Breast epithelium (tissue), 4 donors: ENCODE results near the gene SCGN. TPM values are rescaled to one million over a fixed set of nuclear protein-coding genes. Genes with fewer than 3 reads are reported as not detected.

ENCODE experiments used
- DNase-seq, 2 donors: peaks; one replicate each; pipeline ENCODE4 v3.0.0-alpha.2; 2019; ENCODE audit warnings: low spot score in 2 of 2
- H3K27ac ChIP-seq, 2 donors: fragments of 200-600 bp; sonication (generic) in 1 of 2; one replicate each; pipeline ENCODE4 v1.5.1; 2016 to 2019; ENCODE audit warnings: mild to moderate bottlenecking in 1 of 2
- H3K27me3 ChIP-seq, 2 donors: fragments of 200-600 bp; sonication (generic) in 1 of 2; one replicate each; pipeline versions ENCODE4 v1.5.1 to v1.6.0; 2017 to 2019; ENCODE audit warnings: control low read depth in 1 of 2, mild to moderate bottlenecking in 1 of 2
- H3K36me3 ChIP-seq: fragments of 200-600 bp; one replicate; pipeline ENCODE4 v1.5.1; 2019
- H3K4me1 ChIP-seq, 2 donors: fragments of 200-600 bp; sonication (generic); one replicate each; pipeline ENCODE4 v1.5.1; 2016 to 2019; ENCODE audit warnings: control low read depth in 1 of 2
- H3K4me3 ChIP-seq, 3 donors: fragments of 200-600 bp; sonication (generic); 1 replicate in 2 of 3; 2 replicates in 1 of 3; pipeline ENCODE4 v1.5.1; 2016 to 2019; ENCODE audit warnings: mild to moderate bottlenecking in 3 of 3, moderate library complexity in 2 of 3
- H3K9me3 ChIP-seq, 2 donors: fragments of 200-600 bp; sonication (generic) in 1 of 2; one replicate each; pipeline ENCODE4 v1.5.1; 2016 to 2019; ENCODE audit warnings: control low read depth in 1 of 2
- POLR2A ChIP-seq: fragments of 450-650 bp; IDR thresholded peaks from one replicate; pipeline ENCODE4 v1.6.1; 2016; ENCODE audit warnings: antibody characterized with exemption, mild to moderate bottlenecking, moderate library complexity
- POLR2AphosphoS5 ChIP-seq, 3 donors: sonication (generic); formaldehyde crosslinking; IDR thresholded peaks; one replicate each; pipeline ENCODE4 v1.6.1; 2017; ENCODE audit warnings: antibody characterized with exemption in 3 of 3
- intact Hi-C: fragments of 100-400 bp; cut with DNase I; formaldehyde crosslinking; loops from one replicate; pipeline ENCODE4 v1.15.1; 2023; ENCODE audit warnings: low total_unique reads
- total RNA-seq, 3 donors: library from RNA; depleted of rRNA; stranded (reverse); fragments of >200 nt; gene quantifications; one replicate each; pipeline ENCODE4 v1.1.0, GENCODE V29; 2016
- TF ChIP-seq, protein P1 (sequence below), 3 donors: fragments of 450-650 bp; IDR thresholded peaks; one replicate each; pipeline ENCODE4 v1.5.1; 2016 to 2017; ENCODE audit warnings: antibody characterized with exemption in 3 of 3, mild to moderate bottlenecking in 3 of 3, moderate library complexity in 3 of 3

Gene SCGN
- total RNA-seq, 3 donors from 2014 or later = 0.59 to 0.80 TPM; not detected in 1

DNA sequence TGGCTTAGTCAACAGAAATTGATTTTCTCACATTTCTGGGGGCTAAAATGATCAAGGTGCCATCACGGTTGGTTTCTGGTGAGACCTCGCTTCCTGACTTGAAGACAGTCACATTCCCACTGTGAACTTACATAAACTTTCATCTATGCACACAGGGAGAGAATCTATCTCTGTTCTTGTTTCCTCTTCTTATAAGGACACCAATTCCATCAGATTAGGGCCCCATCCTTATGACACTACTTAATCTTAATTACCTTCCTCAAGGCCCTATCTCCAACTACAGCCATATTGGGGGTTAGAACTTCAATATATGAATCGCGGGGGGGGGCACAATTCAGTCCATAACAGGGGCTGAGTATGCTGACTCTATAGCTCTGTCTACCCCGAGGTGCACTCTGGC lies 10.6 kb upstream of the SCGN start:
- intact Hi-C loops = no loop called here
- H3K4me3 ChIP-seq = no peak overlapping the region
- H3K27me3 ChIP-seq = peaks cover 0 to 14% of the 10 kb centered on the region in 2 donors
- H3K36me3 ChIP-seq = no peaks in the 10 kb centered on the region
- H3K27ac ChIP-seq = no peak overlapping the region
- TF ChIP-seq, protein P1, sequence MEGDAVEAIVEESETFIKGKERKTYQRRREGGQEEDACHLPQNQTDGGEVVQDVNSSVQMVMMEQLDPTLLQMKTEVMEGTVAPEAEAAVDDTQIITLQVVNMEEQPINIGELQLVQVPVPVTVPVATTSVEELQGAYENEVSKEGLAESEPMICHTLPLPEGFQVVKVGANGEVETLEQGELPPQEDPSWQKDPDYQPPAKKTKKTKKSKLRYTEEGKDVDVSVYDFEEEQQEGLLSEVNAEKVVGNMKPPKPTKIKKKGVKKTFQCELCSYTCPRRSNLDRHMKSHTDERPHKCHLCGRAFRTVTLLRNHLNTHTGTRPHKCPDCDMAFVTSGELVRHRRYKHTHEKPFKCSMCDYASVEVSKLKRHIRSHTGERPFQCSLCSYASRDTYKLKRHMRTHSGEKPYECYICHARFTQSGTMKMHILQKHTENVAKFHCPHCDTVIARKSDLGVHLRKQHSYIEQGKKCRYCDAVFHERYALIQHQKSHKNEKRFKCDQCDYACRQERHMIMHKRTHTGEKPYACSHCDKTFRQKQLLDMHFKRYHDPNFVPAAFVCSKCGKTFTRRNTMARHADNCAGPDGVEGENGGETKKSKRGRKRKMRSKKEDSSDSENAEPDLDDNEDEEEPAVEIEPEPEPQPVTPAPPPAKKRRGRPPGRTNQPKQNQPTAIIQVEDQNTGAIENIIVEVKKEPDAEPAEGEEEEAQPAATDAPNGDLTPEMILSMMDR (IDR thresholded peaks at IDR 0.05) = no peak
- no peak for TF ChIP-seq POLR2AphosphoS5 (IDR thresholded peaks at IDR 0.05)
- no peak for TF ChIP-seq POLR2A
- no peaks in the 10 kb centered on the region for H3K9me3 ChIP-seq
- H3K4me1 ChIP-seq = no peaks in the 10 kb centered on the region
- no peak for DNase-seq

DNA sequence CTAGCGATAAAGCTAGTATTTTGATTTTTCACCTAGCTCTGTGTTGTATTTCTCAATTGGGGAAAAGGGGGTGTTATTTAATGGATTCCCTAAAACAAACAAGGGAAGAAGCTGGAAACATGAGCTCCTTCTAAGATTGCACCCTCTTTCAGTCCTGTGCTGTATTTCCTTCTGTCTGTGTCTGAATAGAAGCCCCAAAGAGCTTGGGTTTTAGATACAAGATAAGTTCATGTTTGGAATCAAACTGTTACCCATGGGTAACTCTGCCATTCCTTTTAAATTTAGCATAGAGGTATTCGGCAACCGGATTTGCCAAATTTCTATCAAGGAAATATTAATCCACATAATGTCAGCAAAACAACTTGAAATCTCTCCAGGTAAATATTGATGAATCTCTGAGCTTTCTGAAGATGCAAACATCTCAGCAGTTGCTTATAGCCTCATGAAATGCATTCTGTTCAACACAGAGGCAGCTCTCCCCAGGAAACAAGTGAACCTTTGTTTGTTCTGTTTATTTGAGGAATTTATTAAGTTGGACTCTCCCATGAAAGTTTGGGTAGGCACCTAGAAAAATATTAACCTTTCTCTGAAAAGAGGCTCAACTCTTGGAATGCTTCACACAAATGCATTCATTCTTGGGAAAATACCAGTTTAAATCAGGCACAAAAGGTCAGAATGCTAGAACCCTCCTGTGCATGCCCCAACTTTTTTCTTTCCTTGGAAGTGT lies 9.9 kb upstream of the SCGN start:
- intact Hi-C loops = no loop called here
- no peak for DNase-seq
- H3K27me3 ChIP-seq = peaks cover 0 to 14% of the 10 kb centered on the region in 2 donors
- no peak overlapping the region for H3K4me3 ChIP-seq
- no peaks in the 10 kb centered on the region for H3K4me1 ChIP-seq
- no peak for TF ChIP-seq POLR2A
- TF ChIP-seq, protein P1 (IDR thresholded peaks at IDR 0.05) = no peak
- TF ChIP-seq POLR2AphosphoS5 (IDR thresholded peaks at IDR 0.05) = no peak
- no peaks in the 10 kb centered on the region for H3K36me3 ChIP-seq
- no peak overlapping the region for H3K27ac ChIP-seq
- H3K9me3 ChIP-seq = no peaks in the 10 kb centered on the region

DNA sequence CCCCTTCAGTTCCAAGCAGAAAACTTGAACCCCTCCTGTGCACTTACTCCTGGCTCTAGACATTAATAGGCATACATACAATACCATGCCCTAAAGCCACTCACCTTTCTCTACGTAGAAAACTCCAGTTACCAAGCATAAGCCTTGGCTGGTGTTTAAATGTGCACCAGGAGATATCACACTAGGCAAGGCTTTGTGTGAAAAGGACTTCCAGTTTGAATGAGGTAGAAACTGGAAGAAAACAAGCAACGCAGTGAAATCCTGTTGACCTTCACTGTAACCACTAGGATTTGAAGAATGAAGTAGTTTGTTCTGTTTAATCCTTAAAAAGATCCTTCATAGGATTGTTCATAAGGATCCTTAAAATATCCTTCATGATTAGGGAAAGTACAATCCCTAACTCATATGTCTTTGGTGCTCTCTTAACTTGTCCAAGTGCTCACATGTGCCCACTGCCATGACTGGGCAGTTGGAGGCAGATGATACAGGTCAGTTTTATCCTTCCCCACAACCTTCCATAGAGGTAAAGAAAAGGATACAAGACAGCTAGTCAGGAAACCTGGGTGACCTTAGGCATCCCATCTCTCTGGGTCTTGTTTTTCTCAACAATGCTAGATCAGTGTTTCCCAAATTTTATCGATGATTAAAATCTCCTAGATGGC lies 9.2 kb upstream of the SCGN start:
- no peaks in the 10 kb centered on the region for H3K36me3 ChIP-seq
- no peak overlapping the region for H3K4me3 ChIP-seq
- H3K27me3 ChIP-seq = peaks cover 0 to 14% of the 10 kb centered on the region in 2 donors
- no peak for DNase-seq
- H3K9me3 ChIP-seq = no peaks in the 10 kb centered on the region
- TF ChIP-seq POLR2AphosphoS5 (IDR thresholded peaks at IDR 0.05) = no peak
- TF ChIP-seq, protein P1 (IDR thresholded peaks at IDR 0.05) = no peak
- no peak for TF ChIP-seq POLR2A
- H3K4me1 ChIP-seq = no peaks in the 10 kb centered on the region
- H3K27ac ChIP-seq = no peak overlapping the region
- intact Hi-C loops = no loop called here

DNA sequence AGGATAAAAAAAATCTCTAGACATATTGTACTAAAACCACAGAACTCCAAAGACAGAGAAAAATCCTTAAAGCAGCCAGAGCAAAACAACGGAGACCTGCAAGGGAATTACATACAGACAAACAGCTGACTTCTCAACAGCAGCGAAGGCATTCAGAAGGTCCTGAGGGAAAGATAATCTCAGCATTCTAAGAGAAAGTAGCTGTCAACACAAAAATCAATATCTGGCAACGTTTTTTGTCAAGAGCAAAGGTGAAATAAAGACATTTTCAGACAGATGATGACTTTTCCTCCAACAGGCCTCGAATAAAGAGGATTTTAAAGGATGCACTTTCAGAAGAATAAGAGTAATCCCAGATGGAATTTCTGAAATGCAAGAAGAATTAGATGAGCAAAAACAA lies 6.1 kb upstream of the SCGN start:
- H3K4me1 ChIP-seq = no peaks in the 10 kb centered on the region
- H3K27ac ChIP-seq = no peak overlapping the region
- H3K4me3 ChIP-seq = no peak overlapping the region
- no peaks in the 10 kb centered on the region for H3K36me3 ChIP-seq
- peaks cover 0 to 14% of the 10 kb centered on the region in 2 donors for H3K27me3 ChIP-seq
- TF ChIP-seq POLR2A (no peak), POLR2AphosphoS5 (IDR thresholded peaks at IDR 0.05) (no peak)
- TF ChIP-seq, protein P1 (IDR thresholded peaks at IDR 0.05) = no peak
- no peak for DNase-seq
- intact Hi-C loops = no loop called here
- H3K9me3 ChIP-seq = no peaks in the 10 kb centered on the region

DNA sequence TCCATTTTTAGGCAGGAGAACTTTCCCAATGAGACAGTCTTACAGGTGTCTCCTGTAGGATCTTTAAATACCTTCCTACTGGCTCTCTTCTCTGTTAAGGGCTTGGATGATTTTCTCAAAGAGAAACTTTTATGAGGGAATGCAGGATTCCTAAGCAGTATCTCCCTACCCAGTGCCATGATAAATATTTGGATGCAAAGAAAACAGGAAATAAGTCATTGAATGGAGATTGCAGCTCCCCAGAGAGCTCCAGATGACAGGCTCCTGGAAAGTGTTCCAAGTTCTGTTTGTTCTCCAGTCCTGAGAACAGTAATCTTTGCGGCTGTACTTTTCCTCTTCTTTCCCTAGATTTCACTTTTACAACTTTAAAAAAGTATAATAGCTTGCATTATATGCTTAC lies 2.4 kb upstream of the SCGN start:
- intact Hi-C loops = no loop called here
- peaks cover 0 to 16% of the 10 kb centered on the region in 2 donors for H3K27me3 ChIP-seq

More for the DNA sequence above, 2.4 kb upstream of the SCGN start:
- Histone ChIP-seq H3K9me3 (no peaks in the 10 kb centered on the region), H3K36me3 (no peaks in the 10 kb centered on the region), H3K4me1 (no peaks in the 10 kb centered on the region), H3K4me3 (no peak overlapping the region), H3K27ac (no peak overlapping the region)
- TF ChIP-seq, protein P1 (IDR thresholded peaks at IDR 0.05) = no peak
- TF ChIP-seq POLR2AphosphoS5 (IDR thresholded peaks at IDR 0.05) = no peak
- no peak for DNase-seq
